ENCODE results near the gene DDX46. TPM values are rescaled to one million over a fixed set of nuclear protein-coding genes. Genes with fewer than 3 reads are reported as not detected.
A peak's percentile ranks its signal among the peaks of the same experiment; 100 is the strongest.

DDX46 gene
- total and polyA plus RNA-seq, 2 of the 8 experiments (the other 6 are each of a cell fraction or from before 2014, with no cell fraction given): 22.6 to 110 TPM

GRCh38 chr5:134845335-134845851 is 86.8 kb downstream of the DDX46 start:
- WGBS, 2 experiments (ENCODE audit: extremely low coverage in 1 of 2, insufficient coverage in 1 of 2, insufficient read length in 1 of 2, insufficient replicate concordance in 2 of 2, low coverage in 1 of 2, low lambda C conversion rate in 2 of 2, missing lambda C conversion rate in 1 of 2): 41% methylated on average over 12 of the region's 12 CpGs; no CpG with 5 or more reads in 1 of the 2 experiments
- H3K4ac ChIP-seq (replicated peaks; ENCODE audit: insufficient read length, low read depth, low read length): peak overlapping the region; percentile 44
- peaks cover 0 to 5% (median 2%) of the 10 kb centered on the region in 4 experiments; a peak in 3 of 8 replicates for H3K36me3 ChIP-seq (ENCODE audit: control insufficient read depth in 2 of 4, insufficient read depth in 4 of 4, low read length in 3 of 4)
- no peak overlapping the region for H2BK120ac ChIP-seq (replicated peaks; ENCODE audit: low read depth, low read length)
- ChIA-PET CTCF (ENCODE audit: partially characterized antibody) (interaction anchor here (0.7 to 1.4 kb wide), 4 partner anchors 8 to 72 kb away, joined by 3 to 5 read pairs (median 3); no protein-coding TSS in a partner anchor), POLR2A (ENCODE audit: partially characterized antibody) (interaction anchor here (0.7 to 2.5 kb wide), 17 partner anchors 9 to 107 kb away, joined by 3 to 17 read pairs (median 4); partner anchors contain the start of genes CAMLG, PCBD2 and TXNDC15)
- H3K27ac ChIP-seq (ENCODE audit: low read depth, low read length): 0 out of 2 replicates have a peak overlapping the region, but pooled peaks have one; percentile 66
- H4K8ac ChIP-seq (ENCODE audit: extremely low read depth, insufficient read depth, low read length): peak overlapping the region; percentile 92; the same call in 1 of the 2 replicates
- H3K14ac ChIP-seq (ENCODE audit: insufficient read length): no peak overlapping the region
- no peaks in the 10 kb centered on the region for H3K4me1 ChIP-seq (replicated peaks in 1 of 4; ENCODE audit: control insufficient read depth in 3 of 4, insufficient read depth in 4 of 4, low read length in 3 of 4)
- H3K27me3 ChIP-seq (replicated peaks in 1 of 4; ENCODE audit: control insufficient read depth in 3 of 4, extremely low read depth in 1 of 4, insufficient read depth in 3 of 4, low read length in 3 of 4): no peaks in the 10 kb centered on the region
- H3K18ac ChIP-seq (ENCODE audit: extremely low read depth, low read length): 0 out of 2 replicates have a peak overlapping the region, but pooled peaks have one; percentile 34
- no peak overlapping the region for H2AFZ ChIP-seq (ENCODE audit: low read length)
- no peak overlapping the region for H4K5ac ChIP-seq (ENCODE audit: insufficient read length, low read depth, low read length)
- DNase-seq (ENCODE audit: low read depth in 1 of 2, low spot score in 2 of 2): no peak
- H3K79me2 ChIP-seq (ENCODE audit: control insufficient read depth in 1 of 2, insufficient read depth in 2 of 2, low read length in 2 of 2): no peaks in the 10 kb centered on the region
- H4K91ac ChIP-seq (replicated peaks; ENCODE audit: insufficient read length, low read length): no peak overlapping the region
- no peak overlapping the region for H2BK20ac ChIP-seq (ENCODE audit: low read length)
- peak overlapping the region; percentile 56; the same call in 1 of the 2 replicates for H2BK5ac ChIP-seq (ENCODE audit: low read depth, low read length)
- no peaks in the 10 kb centered on the region for H3K79me1 ChIP-seq (ENCODE audit: low read depth, low read length)
- TF ChIP-seq SUZ12 (IDR thresholded peaks at IDR 0.05; ENCODE audit: low read length) (no peak), POLR2AphosphoS5 (IDR thresholded peaks at IDR 0.05; ENCODE audit: low read depth, low read length) (no peak), GABPA (IDR thresholded peaks at IDR 0.05; ENCODE audit: borderline replicate concordance, insufficient read depth, low read length) (no peak)
- no peaks in the 10 kb centered on the region for H4K20me1 ChIP-seq (replicated peaks in 1 of 2; ENCODE audit: control insufficient read depth in 1 of 2, insufficient read depth in 2 of 2, low read length in 2 of 2)
- H3K56ac ChIP-seq (replicated peaks; ENCODE audit: insufficient read length, low read depth, low read length): no peak overlapping the region
- no peak overlapping the region for H2BK12ac ChIP-seq (ENCODE audit: low read depth, low read length)
- H3K23me2 ChIP-seq (ENCODE audit: low read depth, low read length): peaks cover 3% of the 10 kb centered on the region
- H3K4me3 ChIP-seq (ENCODE audit: extremely low read depth in 1 of 4, insufficient read depth in 2 of 4, low read depth in 3 of 4, low read length in 4 of 4): peak overlapping the region; percentile 62 to 88 (median 72)
- no peak for FAIRE-seq
- peak overlapping the region; percentile 65 to 85 for H3K4me2 ChIP-seq (ENCODE audit: insufficient read depth in 1 of 2, low read depth in 2 of 2, low read length in 2 of 2)
- no peaks in the 10 kb centered on the region for H3K9me3 ChIP-seq (ENCODE audit: insufficient read depth in 2 of 2, low read depth in 1 of 2, low read length in 1 of 2)
- H2AK5ac ChIP-seq (ENCODE audit: low read depth, low read length): no peak overlapping the region; the same call in 1 of the 2 replicates
- no peak overlapping the region for H2BK15ac ChIP-seq (ENCODE audit: low read length)
- H3K9ac ChIP-seq (replicated peaks in 1 of 4; ENCODE audit: extremely low read depth in 1 of 4, low read depth in 3 of 4, low read length in 3 of 4): peak overlapping the region; percentile 22 to 97 (median 80); a peak in 5 of 7 replicates
- H3K23ac ChIP-seq (ENCODE audit: insufficient read length): no peak overlapping the region
